ENCODE data around the gene SNRNP48. TPM values are rescaled to one million over a fixed set of nuclear protein-coding genes. Genes with fewer than 3 reads are reported as not detected.

Gene SNRNP48
- total RNA-seq, 2 donors from 2014 or later = 6.4 to 18.4 TPM

DNA sequence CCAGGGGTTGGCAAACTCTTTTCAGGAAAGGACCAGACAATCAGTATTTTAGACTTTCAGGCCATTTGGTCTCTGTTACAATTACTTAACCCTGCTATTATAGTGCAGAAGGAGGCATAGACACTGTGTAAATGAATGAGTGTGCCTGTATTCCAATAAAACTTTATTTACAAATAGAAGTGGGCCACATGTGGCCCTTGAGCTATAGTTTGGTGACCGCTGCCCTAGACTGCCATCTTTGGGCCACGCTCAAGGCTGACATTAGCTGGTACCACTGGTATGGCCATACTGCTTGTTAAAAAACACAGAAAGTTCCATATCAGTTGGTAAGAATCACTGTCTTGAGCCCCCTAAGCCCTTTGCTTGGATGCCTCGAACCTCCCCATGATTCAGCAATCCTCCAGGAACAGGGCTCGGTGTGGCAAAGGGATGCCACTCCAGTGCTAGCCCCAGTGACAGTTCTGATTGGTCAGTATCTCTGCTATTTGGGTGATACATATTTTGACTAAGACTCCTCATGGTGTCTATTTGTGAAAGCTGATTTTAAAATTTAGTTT is 23.3 kb upstream of the SNRNP48 start:
- Histone ChIP-seq H3K36me3 (no peaks in the 10 kb centered on the region), H3K27me3 (replicated peaks; ENCODE audit: insufficient read depth) (no peaks in the 10 kb centered on the region), H3K4me3 (no peak overlapping the region), H3K9me3 (no peaks in the 10 kb centered on the region), H3K4me1 (ENCODE audit: control insufficient read depth in 1 of 2, low read depth in 2 of 2) (no peaks in the 10 kb centered on the region), H3K27ac (no peak overlapping the region)
- ATAC-seq (ENCODE audit: insufficient number of reproducible peaks, low FRiP score, low read depth) (no peak), DNase-seq (ENCODE audit: low spot score) (no peak)
- TF ChIP-seq, protein P1, sequence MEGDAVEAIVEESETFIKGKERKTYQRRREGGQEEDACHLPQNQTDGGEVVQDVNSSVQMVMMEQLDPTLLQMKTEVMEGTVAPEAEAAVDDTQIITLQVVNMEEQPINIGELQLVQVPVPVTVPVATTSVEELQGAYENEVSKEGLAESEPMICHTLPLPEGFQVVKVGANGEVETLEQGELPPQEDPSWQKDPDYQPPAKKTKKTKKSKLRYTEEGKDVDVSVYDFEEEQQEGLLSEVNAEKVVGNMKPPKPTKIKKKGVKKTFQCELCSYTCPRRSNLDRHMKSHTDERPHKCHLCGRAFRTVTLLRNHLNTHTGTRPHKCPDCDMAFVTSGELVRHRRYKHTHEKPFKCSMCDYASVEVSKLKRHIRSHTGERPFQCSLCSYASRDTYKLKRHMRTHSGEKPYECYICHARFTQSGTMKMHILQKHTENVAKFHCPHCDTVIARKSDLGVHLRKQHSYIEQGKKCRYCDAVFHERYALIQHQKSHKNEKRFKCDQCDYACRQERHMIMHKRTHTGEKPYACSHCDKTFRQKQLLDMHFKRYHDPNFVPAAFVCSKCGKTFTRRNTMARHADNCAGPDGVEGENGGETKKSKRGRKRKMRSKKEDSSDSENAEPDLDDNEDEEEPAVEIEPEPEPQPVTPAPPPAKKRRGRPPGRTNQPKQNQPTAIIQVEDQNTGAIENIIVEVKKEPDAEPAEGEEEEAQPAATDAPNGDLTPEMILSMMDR (IDR thresholded peaks at IDR 0.05) = no peak

DNA sequence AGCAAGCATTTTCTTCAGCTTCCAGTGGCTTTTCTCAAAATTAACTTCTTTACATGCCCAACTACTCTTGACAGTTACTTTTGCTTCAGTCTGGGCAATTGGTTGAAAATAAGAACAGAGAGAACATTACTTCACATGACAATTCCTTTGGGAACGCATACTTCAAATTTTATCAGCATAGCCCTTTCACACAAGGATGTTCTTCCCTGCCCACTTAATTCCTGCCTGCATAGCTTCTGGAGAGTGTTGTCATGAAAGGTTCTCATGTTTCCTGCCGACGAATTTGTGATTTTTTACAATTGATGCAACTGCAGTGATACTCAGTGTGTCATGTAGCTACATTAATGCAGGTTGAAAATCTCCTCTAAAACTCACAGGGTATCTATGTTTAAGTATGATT is 22.0 kb upstream of the SNRNP48 start:
- H3K4me1 ChIP-seq (ENCODE audit: control insufficient read depth in 1 of 2, low read depth in 2 of 2) = no peaks in the 10 kb centered on the region
- TF ChIP-seq, protein P1 (IDR thresholded peaks at IDR 0.05) = no peak
- no peak overlapping the region for H3K4me3 ChIP-seq
- no peaks in the 10 kb centered on the region for H3K9me3 ChIP-seq
- no peak for ATAC-seq (ENCODE audit: insufficient number of reproducible peaks, low FRiP score, low read depth)
- no peaks in the 10 kb centered on the region for H3K27me3 ChIP-seq (replicated peaks; ENCODE audit: insufficient read depth)
- H3K36me3 ChIP-seq = no peaks in the 10 kb centered on the region
- no peak for DNase-seq (ENCODE audit: low spot score)
- H3K27ac ChIP-seq = no peak overlapping the region

DNA sequence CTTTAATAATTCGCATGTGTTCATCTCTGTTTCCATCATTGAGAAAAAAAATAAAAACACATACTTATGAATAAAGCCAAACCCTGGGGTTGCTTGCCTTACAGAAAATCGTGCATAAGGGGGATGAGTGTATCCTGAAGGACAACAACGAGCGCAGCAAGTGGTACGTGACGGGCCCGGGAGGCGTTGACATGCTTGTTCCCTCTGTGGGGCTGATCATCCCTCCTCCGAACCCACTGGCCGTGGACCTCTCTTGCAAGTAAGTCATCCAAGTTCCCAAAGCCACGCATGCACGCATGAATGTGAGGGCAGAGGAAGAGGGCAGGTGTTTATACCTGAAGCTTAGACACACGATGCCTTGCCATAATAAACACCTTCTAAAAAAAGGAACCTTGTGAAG is 20.9 kb upstream of the SNRNP48 start:
- no peaks in the 10 kb centered on the region for H3K9me3 ChIP-seq
- no peak for DNase-seq (ENCODE audit: low spot score)
- H3K27ac ChIP-seq = no peak overlapping the region
- no peak for ATAC-seq (ENCODE audit: insufficient number of reproducible peaks, low FRiP score, low read depth)
- H3K4me3 ChIP-seq = no peak overlapping the region
- TF ChIP-seq, protein P1 (IDR thresholded peaks at IDR 0.05) = no peak
- no peaks in the 10 kb centered on the region for H3K4me1 ChIP-seq (ENCODE audit: control insufficient read depth in 1 of 2, low read depth in 2 of 2)
- no peaks in the 10 kb centered on the region for H3K27me3 ChIP-seq (replicated peaks; ENCODE audit: insufficient read depth)
- no peaks in the 10 kb centered on the region for H3K36me3 ChIP-seq

DNA sequence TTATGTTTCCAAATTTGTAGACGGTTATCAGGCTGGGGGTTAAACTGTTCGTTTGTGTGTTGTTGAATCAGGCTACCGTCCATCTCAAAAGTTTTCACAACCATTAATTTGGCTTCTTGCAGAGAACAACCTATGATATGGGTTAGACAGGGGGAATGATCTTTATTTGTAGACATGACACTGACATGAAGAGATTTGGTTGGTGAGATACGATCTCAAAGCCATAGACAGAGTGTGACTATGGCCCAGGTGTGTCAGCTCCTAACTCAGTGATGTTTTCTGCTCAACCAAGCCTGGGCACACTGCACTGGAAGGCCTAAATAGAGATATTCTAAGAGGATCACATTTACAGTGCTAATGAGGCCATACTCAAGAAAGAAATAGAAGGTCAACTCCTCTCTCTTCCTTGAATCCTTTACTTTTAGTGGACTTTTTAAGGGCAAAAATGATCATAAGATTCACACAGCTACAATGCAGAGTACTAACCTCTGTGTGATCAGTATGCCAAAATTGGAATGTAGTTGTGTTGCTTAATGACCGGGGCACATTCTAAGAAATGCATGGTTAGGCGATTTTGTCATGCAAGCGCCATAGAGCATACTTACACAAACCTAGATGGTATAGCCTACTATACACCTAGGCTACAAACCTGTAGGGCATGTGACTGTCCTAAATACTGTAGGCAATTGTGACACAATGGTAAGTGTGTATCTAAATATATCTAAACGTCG is 17.6 kb upstream of the SNRNP48 start:
- no peaks in the 10 kb centered on the region for H3K4me1 ChIP-seq (ENCODE audit: control insufficient read depth in 1 of 2, low read depth in 2 of 2)
- no peaks in the 10 kb centered on the region for H3K36me3 ChIP-seq
- H3K9me3 ChIP-seq = no peaks in the 10 kb centered on the region
- no peak overlapping the region for H3K4me3 ChIP-seq
- ATAC-seq (ENCODE audit: insufficient number of reproducible peaks, low FRiP score, low read depth) (no peak), DNase-seq (ENCODE audit: low spot score) (no peak)
- H3K27me3 ChIP-seq (replicated peaks; ENCODE audit: insufficient read depth) = no peaks in the 10 kb centered on the region
- TF ChIP-seq, protein P1 (IDR thresholded peaks at IDR 0.05) = no peak
- no peak overlapping the region for H3K27ac ChIP-seq

DNA sequence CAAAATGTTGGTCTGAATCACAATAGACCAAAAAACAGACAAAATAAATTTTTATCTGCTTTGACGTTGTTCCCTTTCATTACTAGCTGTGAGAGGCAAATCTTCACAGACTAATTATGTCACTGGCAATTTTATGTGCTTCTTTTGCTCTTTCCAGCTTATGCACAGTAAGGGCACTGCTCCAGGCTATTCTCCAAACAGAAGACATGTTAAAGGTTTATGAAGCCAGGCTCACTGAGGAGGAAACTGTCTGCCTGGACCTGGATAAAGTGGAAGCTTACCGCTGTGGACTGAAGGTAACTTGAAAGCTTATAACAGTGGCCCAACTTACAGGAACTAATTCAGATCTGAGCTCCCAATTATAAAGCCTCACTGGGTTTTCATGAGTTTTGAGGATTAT is 15.5 kb upstream of the SNRNP48 start:
- TF ChIP-seq, protein P1 (IDR thresholded peaks at IDR 0.05) = no peak
- no peak for ATAC-seq (ENCODE audit: insufficient number of reproducible peaks, low FRiP score, low read depth)
- Histone ChIP-seq H3K4me1 (ENCODE audit: control insufficient read depth in 1 of 2, low read depth in 2 of 2) (no peaks in the 10 kb centered on the region), H3K9me3 (no peaks in the 10 kb centered on the region), H3K27me3 (replicated peaks; ENCODE audit: insufficient read depth) (no peaks in the 10 kb centered on the region), H3K4me3 (no peak overlapping the region), H3K27ac (no peak overlapping the region), H3K36me3 (no peaks in the 10 kb centered on the region)
- DNase-seq (ENCODE audit: low spot score) = no peak
